Measurements from ENCODE around the gene SFMBT1. TPM values are rescaled to one million over a fixed set of nuclear protein-coding genes. Genes with fewer than 3 reads are reported as not detected.

The SFMBT1 gene
- total RNA-seq, 2 donors from 2014 or later = 6.9 to 10.3 TPM

GRCh38 chr3:53074761-53075742 lies 29.2 kb upstream of the SFMBT1 start:
- H3K4me3 ChIP-seq (ENCODE audit: low read length) = no peak overlapping the region
- H3K36me3 ChIP-seq (ENCODE audit: control insufficient read depth, insufficient read depth, low read length) = no peaks in the 10 kb centered on the region
- Mint-ChIP-seq H3K4me1 (peaks cover 14% of the 10 kb centered on the region), H3K4me3 (no peak overlapping the region), H3K27me3 (ENCODE audit: insufficient read depth) (peaks cover 3% of the 10 kb centered on the region), H3K27ac (no peak overlapping the region), H3K36me3 (ENCODE audit: low read depth) (no peaks in the 10 kb centered on the region), H3K9me3 (no peaks in the 10 kb centered on the region)
- H3K9ac ChIP-seq (ENCODE audit: extremely low read depth, low read length, poor library complexity, severe bottlenecking) = no peak overlapping the region
- no peaks in the 10 kb centered on the region for H3K9me3 ChIP-seq (ENCODE audit: control insufficient read depth, low read length)
- DNase-seq = no peak
- H3K27me3 ChIP-seq (ENCODE audit: control insufficient read depth, insufficient read depth, low read length, poor library complexity, severe bottlenecking) = peaks cover 3% of the 10 kb centered on the region
- no peak for TF ChIP-seq CTCF (conservative IDR thresholded peaks at IDR 0.05)
- no peak overlapping the region for H3K27ac ChIP-seq (ENCODE audit: low read depth, low read length)
- no peaks in the 10 kb centered on the region for H3K4me1 ChIP-seq (ENCODE audit: control insufficient read depth, insufficient read depth, low read length)
- WGBS, 2 experiments (ENCODE audit: insufficient coverage in 1 of 2, insufficient read length in 1 of 2) = 88 to 100% methylated on average over 3 to 9 of the region's 9 CpGs

GRCh38 chr3:53074366-53074696 lies 28.5 kb upstream of the SFMBT1 start:
- no peak for DNase-seq
- Histone ChIP-seq H3K9me3 (ENCODE audit: control insufficient read depth, low read length) (no peaks in the 10 kb centered on the region), H3K27me3 (ENCODE audit: control insufficient read depth, insufficient read depth, low read length, poor library complexity, severe bottlenecking) (peaks cover 3% of the 10 kb centered on the region), H3K4me1 (ENCODE audit: control insufficient read depth, insufficient read depth, low read length) (no peaks in the 10 kb centered on the region), H3K36me3 (ENCODE audit: control insufficient read depth, insufficient read depth, low read length) (no peaks in the 10 kb centered on the region), H3K4me3 (ENCODE audit: low read length) (no peak overlapping the region), H3K27ac (ENCODE audit: low read depth, low read length) (no peak overlapping the region), H3K9ac (ENCODE audit: extremely low read depth, low read length, poor library complexity, severe bottlenecking) (no peak overlapping the region)
- whole genome bisulfite sequencing, 2 experiments (ENCODE audit: insufficient coverage in 1 of 2, insufficient read length in 1 of 2) = 91 to 100% methylated on average over 1 of the region's 1 CpG
- H3K27ac Mint-ChIP-seq = no peak overlapping the region
- peaks cover 3% of the 10 kb centered on the region for H3K27me3 Mint-ChIP-seq (ENCODE audit: insufficient read depth)
- no peaks in the 10 kb centered on the region for H3K36me3 Mint-ChIP-seq (ENCODE audit: low read depth)
- H3K4me1 Mint-ChIP-seq = peaks cover 14% of the 10 kb centered on the region
- H3K9me3 Mint-ChIP-seq = no peaks in the 10 kb centered on the region
- H3K4me3 Mint-ChIP-seq = no peak overlapping the region
- TF ChIP-seq CTCF (conservative IDR thresholded peaks at IDR 0.05) = peak; percentile 30

GRCh38 chr3:53073553-53074365 lies 27.9 kb upstream of the SFMBT1 start:
- Mint-ChIP-seq H3K36me3 (ENCODE audit: low read depth) (no peaks in the 10 kb centered on the region), H3K4me1 (peaks cover 14% of the 10 kb centered on the region), H3K27me3 (ENCODE audit: insufficient read depth) (peaks cover 3% of the 10 kb centered on the region), H3K9me3 (no peaks in the 10 kb centered on the region), H3K27ac (no peak overlapping the region), H3K4me3 (peak overlapping the region; percentile 56)
- no peak overlapping the region for H3K9ac ChIP-seq (ENCODE audit: extremely low read depth, low read length, poor library complexity, severe bottlenecking)
- no peaks in the 10 kb centered on the region for H3K36me3 ChIP-seq (ENCODE audit: control insufficient read depth, insufficient read depth, low read length)
- WGBS, 2 experiments (ENCODE audit: insufficient coverage in 1 of 2, insufficient read length in 1 of 2) = 82 to 89% methylated on average over 10 to 17 of the region's 17 CpGs
- no peaks in the 10 kb centered on the region for H3K9me3 ChIP-seq (ENCODE audit: control insufficient read depth, low read length)
- H3K27me3 ChIP-seq (ENCODE audit: control insufficient read depth, insufficient read depth, low read length, poor library complexity, severe bottlenecking) = peaks cover 3% of the 10 kb centered on the region
- TF ChIP-seq CTCF (conservative IDR thresholded peaks at IDR 0.05) = no peak
- no peaks in the 10 kb centered on the region for H3K4me1 ChIP-seq (ENCODE audit: control insufficient read depth, insufficient read depth, low read length)
- no peak overlapping the region for H3K27ac ChIP-seq (ENCODE audit: low read depth, low read length)
- DNase-seq = no peak
- no peak overlapping the region for H3K4me3 ChIP-seq (ENCODE audit: low read length)

All from endodermal cell (in vitro differentiated cells).